Fibroblast of lung (primary cell): ENCODE data around the gene CRYBG1.

ENCODE experiments used
- EZH2 ChIP-seq: IDR thresholded peaks from 2 replicates; pipeline ENCODE4 v1.5.1; 2012; ENCODE audit warnings: low read length, control low read depth, mild to moderate bottlenecking; ENCODE audit errors: missing control alignments
- TF ChIP-seq, protein P1 (sequence below), 2 donors: IDR thresholded peaks in 1 of 2; conservative IDR thresholded peaks in 1 of 2; 1 replicate in 1 of 2; 2 replicates in 1 of 2; pipeline ENCODE4 v1.5.1; 2011 to 2012; ENCODE audit warnings: low read length in 2 of 2, control low read depth in 1 of 2, inconsistent platforms in 1 of 2, low read depth in 1 of 2, mild to moderate bottlenecking in 1 of 2

DNA sequence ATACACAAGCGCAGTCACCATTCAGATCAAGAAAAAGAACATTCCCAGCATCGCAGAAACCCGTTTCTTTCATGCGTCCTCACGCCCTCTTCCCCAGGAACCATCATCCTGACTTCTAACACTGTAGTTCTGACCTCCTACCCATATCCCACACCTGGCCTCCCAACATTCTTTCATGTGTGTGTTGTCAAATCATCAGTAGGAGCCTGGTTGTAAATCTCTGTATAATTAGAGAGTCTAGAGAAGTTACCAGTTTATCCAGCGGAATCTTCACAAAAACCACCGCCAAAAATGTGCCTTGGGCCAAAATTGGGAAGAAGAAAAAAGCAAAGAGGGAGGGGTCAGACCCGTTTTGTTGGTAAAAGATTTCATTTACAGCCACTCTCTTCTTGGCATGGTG is 177.1 kb downstream of the CRYBG1 start:
- TF ChIP-seq, protein P1, sequence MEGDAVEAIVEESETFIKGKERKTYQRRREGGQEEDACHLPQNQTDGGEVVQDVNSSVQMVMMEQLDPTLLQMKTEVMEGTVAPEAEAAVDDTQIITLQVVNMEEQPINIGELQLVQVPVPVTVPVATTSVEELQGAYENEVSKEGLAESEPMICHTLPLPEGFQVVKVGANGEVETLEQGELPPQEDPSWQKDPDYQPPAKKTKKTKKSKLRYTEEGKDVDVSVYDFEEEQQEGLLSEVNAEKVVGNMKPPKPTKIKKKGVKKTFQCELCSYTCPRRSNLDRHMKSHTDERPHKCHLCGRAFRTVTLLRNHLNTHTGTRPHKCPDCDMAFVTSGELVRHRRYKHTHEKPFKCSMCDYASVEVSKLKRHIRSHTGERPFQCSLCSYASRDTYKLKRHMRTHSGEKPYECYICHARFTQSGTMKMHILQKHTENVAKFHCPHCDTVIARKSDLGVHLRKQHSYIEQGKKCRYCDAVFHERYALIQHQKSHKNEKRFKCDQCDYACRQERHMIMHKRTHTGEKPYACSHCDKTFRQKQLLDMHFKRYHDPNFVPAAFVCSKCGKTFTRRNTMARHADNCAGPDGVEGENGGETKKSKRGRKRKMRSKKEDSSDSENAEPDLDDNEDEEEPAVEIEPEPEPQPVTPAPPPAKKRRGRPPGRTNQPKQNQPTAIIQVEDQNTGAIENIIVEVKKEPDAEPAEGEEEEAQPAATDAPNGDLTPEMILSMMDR (conservative IDR thresholded peaks at IDR 0.05 in 1 of 2, IDR thresholded peaks at IDR 0.05 in 1 of 2; ENCODE audit: low read depth in 1 of 2, low read length in 2 of 2) = no peak
- TF ChIP-seq EZH2 = no peak
